HepG2 (cell line): ENCODE results near the gene NME7. TPM values are rescaled to one million over a fixed set of nuclear protein-coding genes. Genes with fewer than 3 reads are reported as not detected.

Experiments
- ATAC-seq: fragments of 200-7000 bp; cut with Tn5 transposase; 3 replicates; pipeline ENCODE4 v1.9.1; 2020; ENCODE audit warnings: mild to moderate bottlenecking, moderate library complexity
- BruUV-seq: library from RNA; stranded (reverse); fragments of 400-500 nt; replicated peaks from 2 replicates; lab custom pipeline; 2021; lab: Mats Ljungman, UMichigan
- CTCF ChIA-PET: fragments of 300-600 bp; formaldehyde crosslinking; extraction: SDS; loops from one replicate; lab custom pipeline; 2021; ENCODE audit warnings: low total read pairs, inconsistent platforms, low intra/inter-chr PET ratio; lab: Yijun Ruan, JAX
- POLR2A ChIA-PET: fragments of 350-600 bp; sonication (Branson Sonifier 250); formaldehyde crosslinking; loops from one replicate; lab custom pipeline; 2020; ENCODE audit warnings: antibody characterized with exemption, inconsistent platforms; lab: Yijun Ruan, JAX
- DNase-seq: peaks from one replicate; pipeline ENCODE4 v3.0.0-alpha.2; 2015; ENCODE audit warnings: low spot score
- FAIRE-seq: peaks from 3 replicates; lab custom pipeline; 2011; peaks lifted over from hg19 to GRCh38; lab: Jason Lieb, UNC
- H2AFZ ChIP-seq: one replicate; pipeline ENCODE4 v1.6.1; 2011; ENCODE audit warnings: low read length, inconsistent platforms
- H3K27ac ChIP-seq: fragments of 300-600 bp; 3 replicates; pipeline ENCODE4 v1.8.0; 2011; ENCODE audit warnings: mixed run types, mild to moderate bottlenecking, mixed read lengths, low read length, inconsistent platforms; ENCODE audit not compliant: insufficient read depth; ENCODE audit errors: extremely low read length
- H3K27me3 ChIP-seq, 2 experiments: fragments of 200-600 bp in 1 of 2; 2 replicates in 1 of 2; 3 replicates in 1 of 2; pipeline versions ENCODE4 v1.6.0 to v1.8.0; 2011; ENCODE audit warnings: low read length in 2 of 2, mild to moderate bottlenecking in 2 of 2, moderate library complexity in 2 of 2, inconsistent platforms in 1 of 2; ENCODE audit not compliant: insufficient read depth in 2 of 2, control insufficient read depth in 1 of 2
- H3K36me3 ChIP-seq, 2 experiments: fragments of 200-600 bp in 1 of 2; replicated peaks in 1 of 2; 2 replicates in 1 of 2; 3 replicates in 1 of 2; pipeline versions ENCODE4 v1.5.1 to v1.8.0; 2011; ENCODE audit warnings: low read length in 2 of 2, inconsistent platforms in 1 of 2; ENCODE audit not compliant: insufficient read depth in 2 of 2, control insufficient read depth in 1 of 2
- H3K4me1 ChIP-seq: 2 replicates; pipeline ENCODE4 v1.5.1; 2012; ENCODE audit warnings: low read length, inconsistent platforms; ENCODE audit not compliant: insufficient read depth
- H3K4me2 ChIP-seq: 2 replicates; pipeline ENCODE4 v1.6.0; 2011; ENCODE audit warnings: low read depth, low read length, inconsistent platforms
- H3K4me3 ChIP-seq, 3 experiments: fragments of 200-600 bp in 1 of 3; sonication (generic), shearing (Covaris generic) in 1 of 3; replicated peaks in 1 of 3; 2 replicates each; pipeline ENCODE4 v1.5.1; 2011 to 2016; ENCODE audit warnings: low read length in 3 of 3, inconsistent platforms in 2 of 3, low read depth in 2 of 3, mild to moderate bottlenecking in 2 of 3, control low read depth in 1 of 3, mixed read lengths in 1 of 3; ENCODE audit not compliant: insufficient read depth in 1 of 3
- H3K79me2 ChIP-seq: one replicate; pipeline ENCODE4 v1.6.1; 2011; ENCODE audit warnings: low read length, inconsistent platforms; ENCODE audit not compliant: insufficient read depth
- H3K9ac ChIP-seq: 2 replicates; pipeline ENCODE4 v1.6.0; 2011; ENCODE audit warnings: mild to moderate bottlenecking, low read depth, low read length, inconsistent platforms; ENCODE audit not compliant: insufficient read depth
- H3K9me3 ChIP-seq: 2 replicates; pipeline ENCODE4 v1.5.1; 2012; ENCODE audit warnings: mild to moderate bottlenecking, low read length
- H4K20me1 ChIP-seq: 2 replicates; pipeline ENCODE4 v1.6.0; 2011; ENCODE audit warnings: inconsistent platforms, mild to moderate bottlenecking, low read length, moderate library complexity; ENCODE audit not compliant: insufficient read depth
- MAZ ChIP-seq, 2 experiments: sonication (generic) in 1 of 2; formaldehyde crosslinking in 1 of 2; IDR thresholded peaks; 2 replicates each; pipeline versions ENCODE4 v1.5.0 to v1.6.1; 2012 to 2020; ENCODE audit warnings: low read depth in 2 of 2, mild to moderate bottlenecking in 2 of 2, borderline replicate concordance in 1 of 2, improper control_type of control experiment in 1 of 2, low read length in 1 of 2, missing genetic modification reagents in 1 of 2, moderate library complexity in 1 of 2
- MED1 ChIP-seq: sonication (generic); formaldehyde crosslinking; IDR thresholded peaks from 2 replicates; pipeline ENCODE4 v1.4.0; 2020; ENCODE audit warnings: missing genetic modification reagents
- NFE2L1 ChIP-seq: sonication (generic); formaldehyde crosslinking; IDR thresholded peaks from 2 replicates; pipeline ENCODE4 v1.4.0; 2020; ENCODE audit warnings: missing genetic modification reagents, mild to moderate bottlenecking, borderline replicate concordance
- NFKBIZ ChIP-seq: IDR thresholded peaks from 2 replicates; pipeline ENCODE4 v1.6.1; 2018; ENCODE audit warnings: missing genetic modification reagents, missing compliant biosample characterization
- NR2F1 ChIP-seq, 2 experiments: fragments of 450-650 bp in 1 of 2; formaldehyde crosslinking in 1 of 2; IDR thresholded peaks; 2 replicates each; pipeline versions ENCODE4 v1.5.0 to v1.6.1; 2016 to 2020; ENCODE audit warnings: mild to moderate bottlenecking in 1 of 2, missing compliant biosample characterization in 1 of 2, missing genetic modification reagents in 1 of 2, moderate library complexity in 1 of 2
- NR2F6 ChIP-seq, 2 experiments: IDR thresholded peaks; 2 replicates each; pipeline ENCODE4 v1.6.1; 2016; ENCODE audit warnings: antibody characterized with exemption in 1 of 2, mild to moderate bottlenecking in 1 of 2
- RARA ChIP-seq: IDR thresholded peaks from 2 replicates; pipeline ENCODE4 v1.6.1; 2016; ENCODE audit warnings: missing genetic modification reagents, missing compliant biosample characterization
- SMC3 ChIP-seq: IDR thresholded peaks from 2 replicates; pipeline ENCODE4 v1.6.1; 2011; ENCODE audit warnings: low read length, improper control_type of control experiment
- STAG1 ChIP-seq: sonication (generic); formaldehyde crosslinking; IDR thresholded peaks from 2 replicates; pipeline ENCODE4 v1.4.0; 2020; ENCODE audit warnings: missing genetic modification reagents
- ZNF781 ChIP-seq: sonication (generic); formaldehyde crosslinking; IDR thresholded peaks from 2 replicates; pipeline ENCODE4 v1.5.1; 2020; ENCODE audit warnings: borderline replicate concordance, mild to moderate bottlenecking, missing genetic modification reagents; ENCODE audit errors: not compliant biosample characterization
- WGBS: methylation state at CpG from one replicate; pipeline ENCODE4 v1.1.6; 2017; ENCODE audit warnings: low lambda C conversion rate; 5-methylcytosine and 5-hydroxymethylcytosine counted together
- in situ Hi-C: cut with HindIII; loops from 2 replicates; pipeline ENCODE4 v1.10.0; 2017; ENCODE audit warnings: low pct_unique_long_range_greater_than_20kb; ENCODE audit not compliant: extremely low pct_ligation_motif_present
- intact Hi-C: fragments of 100-400 bp; cut with micrococcal nuclease; formaldehyde crosslinking; loops from one replicate; pipeline ENCODE4 v1.10.0; 2022; ENCODE audit not compliant: unreplicated experiment
- polyA plus RNA-seq, 8 experiments: library from polyadenylated mRNA; depleted of rRNA in 3 of 8; stranded (reverse) in 7 of 8; unstranded in 1 of 8; fragments of >200 nt; fragmentation: Illumina TruSeq in 4 of 8; extraction: Trizol in 4 of 8; gene quantifications; 2 replicates each; pipeline versions ENCODE4 v1.2.1 to v1.2.3, GENCODE V29; 2011 to 2016; ENCODE audit warnings: low read depth in 4 of 8, missing spikeins in 1 of 8, mixed read lengths in 1 of 8; ENCODE audit not compliant: insufficient read depth in 1 of 8
- total RNA-seq, 5 experiments: library from RNA; depleted of rRNA; stranded (reverse); fragments of >200 nt; fragmentation: Illumina TruSeq; extraction: Trizol; gene quantifications; 2 replicates each; pipeline ENCODE4 v1.2.3, GENCODE V29; 2016; ENCODE audit warnings: low read depth in 1 of 5
- TF ChIP-seq, protein P1 (sequence below): IDR thresholded peaks from 2 replicates; pipeline ENCODE4 v1.6.1; 2016; ENCODE audit warnings: low read depth
- TF ChIP-seq, protein P2 (sequence below), 2 experiments: fragments of 450-650 bp in 1 of 2; sonication (generic) in 1 of 2; formaldehyde crosslinking in 1 of 2; IDR thresholded peaks; 2 replicates each; pipeline versions ENCODE4 v1.6.1 to v1.8.0; 2016 to 2022; ENCODE audit warnings: antibody characterized with exemption in 1 of 2, mild to moderate bottlenecking in 1 of 2, missing genetic modification reagents in 1 of 2

Gene NME7
- total and polyA plus RNA-seq, 2 of the 13 experiments (the other 11 are each of a cell fraction or from before 2014, with no cell fraction given) = 9.4 to 22.5 TPM

DNA sequence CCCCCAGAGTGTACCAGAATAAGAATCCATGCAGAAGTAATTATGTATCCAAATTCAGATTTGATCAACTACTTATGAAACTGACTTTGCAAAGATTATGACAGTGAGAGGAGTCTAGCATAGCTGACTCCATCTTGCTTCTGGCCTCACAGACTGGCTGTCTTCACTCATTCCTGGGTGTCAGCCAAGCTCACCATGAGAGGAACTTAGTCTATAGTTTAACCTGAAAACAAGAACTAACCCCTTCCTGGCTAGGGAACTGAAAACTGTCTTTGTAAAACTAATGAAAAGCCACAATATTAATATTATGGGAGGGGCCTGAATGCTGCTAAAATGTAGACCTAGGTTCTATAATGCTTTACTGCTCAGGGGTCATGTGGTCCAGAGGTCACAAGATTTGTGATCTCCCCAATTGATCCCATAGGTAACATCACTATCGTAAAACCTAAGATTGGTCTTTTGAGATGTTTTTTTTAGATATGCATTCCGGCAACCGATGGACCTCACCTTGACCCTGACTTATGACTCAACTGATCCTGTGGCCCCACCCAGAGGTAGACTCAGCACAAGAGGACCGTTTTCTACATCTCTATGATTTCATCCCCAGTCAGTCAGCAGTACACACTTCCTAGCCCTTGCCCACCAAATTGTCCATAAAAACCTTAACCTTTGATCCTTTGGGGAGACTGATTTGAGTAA is 206.0 kb downstream of the NME7 start:
- intact Hi-C loops (no loop called here), in situ Hi-C loops (no loop called here)
- H4K20me1 ChIP-seq = no peaks in the 10 kb centered on the region
- no peaks in the 10 kb centered on the region for H3K9me3 ChIP-seq
- ATAC-seq (no peak; the same call in 2 of the 3 replicates), FAIRE-seq (no peak), DNase-seq (peak; percentile 27)
- no peak overlapping the region for H3K4me2 ChIP-seq
- H3K27me3 ChIP-seq = no peaks in the 10 kb centered on the region
- BruUV-seq = no TSS peak
- H2AFZ ChIP-seq = no peak overlapping the region
- no peaks in the 10 kb centered on the region for H3K36me3 ChIP-seq
- H3K27ac ChIP-seq = no peak overlapping the region
- WGBS = 61% methylated on average over 4 of the region's 4 CpGs
- CTCF ChIA-PET = no interaction called here
- H3K9ac ChIP-seq = no peak overlapping the region
- POLR2A ChIA-PET = no interaction called here
- H3K79me2 ChIP-seq = no peaks in the 10 kb centered on the region
- no peak overlapping the region for H3K4me3 ChIP-seq
- H3K4me1 ChIP-seq = peaks cover 18% of the 10 kb centered on the region
- TF ChIP-seq SMC3 = peak; percentile 29; the same call in 1 of the 2 replicates
- TF ChIP-seq NFE2L1 (CRISPR knock-in tag) = no peak
- no peak for TF ChIP-seq MAZ (IDR thresholded peaks at IDR 0.05; ENCODE audit: borderline replicate concordance, low read depth, low read length)
- TF ChIP-seq MAZ (CRISPR knock-in tag; IDR thresholded peaks at IDR 0.05; ENCODE audit: low read depth) = no peak
- TF ChIP-seq MED1 (CRISPR knock-in tag) = peak; percentile 25; the same call in 1 of the 2 replicates
- TF ChIP-seq ZNF781 (CRISPR knock-in tag) = no peak
- no peak for TF ChIP-seq NFKBIZ (CRISPR knock-in tag)
- TF ChIP-seq, protein P1, sequence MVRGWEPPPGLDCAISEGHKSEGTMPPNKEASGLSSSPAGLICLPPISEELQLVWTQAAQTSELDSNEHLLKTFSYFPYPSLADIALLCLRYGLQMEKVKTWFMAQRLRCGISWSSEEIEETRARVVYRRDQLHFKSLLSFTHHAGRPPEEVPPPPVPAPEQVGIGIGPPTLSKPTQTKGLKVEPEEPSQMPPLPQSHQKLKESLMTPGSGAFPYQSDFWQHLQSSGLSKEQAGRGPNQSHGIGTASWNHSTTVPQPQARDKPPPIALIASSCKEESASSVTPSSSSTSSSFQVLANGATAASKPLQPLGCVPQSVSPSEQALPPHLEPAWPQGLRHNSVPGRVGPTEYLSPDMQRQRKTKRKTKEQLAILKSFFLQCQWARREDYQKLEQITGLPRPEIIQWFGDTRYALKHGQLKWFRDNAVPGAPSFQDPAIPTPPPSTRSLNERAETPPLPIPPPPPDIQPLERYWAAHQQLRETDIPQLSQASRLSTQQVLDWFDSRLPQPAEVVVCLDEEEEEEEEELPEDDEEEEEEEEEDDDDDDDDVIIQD (CRISPR knock-in tag) = peak; percentile 91; the same call in 1 of the 2 replicates
- TF ChIP-seq NR2F6 (IDR thresholded peaks at IDR 0.05) = peak; percentile 46
- peak; percentile 63; the same call in 1 of the 2 replicates for TF ChIP-seq NR2F6 (CRISPR knock-in tag; IDR thresholded peaks at IDR 0.05)
- peak; percentile 78 for TF ChIP-seq RARA
- peak; percentile 50 for TF ChIP-seq STAG1
- TF ChIP-seq, protein P2, sequence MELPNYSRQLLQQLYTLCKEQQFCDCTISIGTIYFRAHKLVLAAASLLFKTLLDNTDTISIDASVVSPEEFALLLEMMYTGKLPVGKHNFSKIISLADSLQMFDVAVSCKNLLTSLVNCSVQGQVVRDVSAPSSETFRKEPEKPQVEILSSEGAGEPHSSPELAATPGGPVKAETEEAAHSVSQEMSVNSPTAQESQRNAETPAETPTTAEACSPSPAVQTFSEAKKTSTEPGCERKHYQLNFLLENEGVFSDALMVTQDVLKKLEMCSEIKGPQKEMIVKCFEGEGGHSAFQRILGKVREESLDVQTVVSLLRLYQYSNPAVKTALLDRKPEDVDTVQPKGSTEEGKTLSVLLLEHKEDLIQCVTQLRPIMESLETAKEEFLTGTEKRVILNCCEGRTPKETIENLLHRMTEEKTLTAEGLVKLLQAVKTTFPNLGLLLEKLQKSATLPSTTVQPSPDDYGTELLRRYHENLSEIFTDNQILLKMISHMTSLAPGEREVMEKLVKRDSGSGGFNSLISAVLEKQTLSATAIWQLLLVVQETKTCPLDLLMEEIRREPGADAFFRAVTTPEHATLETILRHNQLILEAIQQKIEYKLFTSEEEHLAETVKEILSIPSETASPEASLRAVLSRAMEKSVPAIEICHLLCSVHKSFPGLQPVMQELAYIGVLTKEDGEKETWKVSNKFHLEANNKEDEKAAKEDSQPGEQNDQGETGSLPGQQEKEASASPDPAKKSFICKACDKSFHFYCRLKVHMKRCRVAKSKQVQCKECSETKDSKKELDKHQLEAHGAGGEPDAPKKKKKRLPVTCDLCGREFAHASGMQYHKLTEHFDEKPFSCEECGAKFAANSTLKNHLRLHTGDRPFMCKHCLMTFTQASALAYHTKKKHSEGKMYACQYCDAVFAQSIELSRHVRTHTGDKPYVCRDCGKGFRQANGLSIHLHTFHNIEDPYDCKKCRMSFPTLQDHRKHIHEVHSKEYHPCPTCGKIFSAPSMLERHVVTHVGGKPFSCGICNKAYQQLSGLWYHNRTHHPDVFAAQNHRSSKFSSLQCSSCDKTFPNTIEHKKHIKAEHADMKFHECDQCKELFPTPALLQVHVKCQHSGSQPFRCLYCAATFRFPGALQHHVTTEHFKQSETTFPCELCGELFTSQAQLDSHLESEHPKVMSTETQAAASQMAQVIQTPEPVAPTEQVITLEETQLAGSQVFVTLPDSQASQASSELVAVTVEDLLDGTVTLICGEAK (IDR thresholded peaks at IDR 0.05) = no peak
- TF ChIP-seq, protein P2 (CRISPR knock-in tag; IDR thresholded peaks at IDR 0.05) = no peak
- peak in 1 of 2 experiments; percentile 58; a peak in 1 of 4 replicates for TF ChIP-seq NR2F1 (CRISPR knock-in tag; IDR thresholded peaks at IDR 0.05)
